Measurements from ENCODE around the gene SNTG2. TPM values are rescaled to one million over a fixed set of nuclear protein-coding genes. Genes with fewer than 3 reads are reported as not detected.

Gene SNTG2
- total and polyA plus RNA-seq, 7 donors = 0.26 to 1.7 (median 0.73) TPM; not detected in 2

GRCh38 chr2:1143129-1143528, 192.5 kb downstream of the SNTG2 start:
- 48 to 86% (median 49%) methylated on average over 1 of the region's 1 CpG for WGBS, 3 donors
- Histone ChIP-seq H3K27me3 (ENCODE audit: insufficient read depth in 3 of 3, low read length in 2 of 3) (peaks cover 0 to 2% (median 0%) of the 10 kb centered on the region in 3 donors), H3K4me3 (no peak overlapping the region), H3K27ac (no peak overlapping the region), H3K4me1 (no peaks in the 10 kb centered on the region), H3K9me3 (no peaks in the 10 kb centered on the region), H3K36me3 (ENCODE audit: insufficient read depth in 1 of 2, low read depth in 1 of 2) (no peaks in the 10 kb centered on the region)
- TF ChIP-seq CTCF (IDR thresholded peaks at IDR 0.05) = no peak
- ATAC-seq = no peak
- intact Hi-C loops (cut with DNase I) = no loop called here
- DNase-seq = no peak

GRCh38 chr2:1147873-1148612, 197.4 kb downstream of the SNTG2 start:
- no peak for TF ChIP-seq CTCF (IDR thresholded peaks at IDR 0.05)
- Histone ChIP-seq H3K27ac (no peak overlapping the region), H3K36me3 (ENCODE audit: insufficient read depth in 1 of 2, low read depth in 1 of 2) (no peaks in the 10 kb centered on the region), H3K9me3 (no peaks in the 10 kb centered on the region), H3K27me3 (ENCODE audit: insufficient read depth in 3 of 3, low read length in 2 of 3) (no peaks in the 10 kb centered on the region), H3K4me3 (no peak overlapping the region), H3K4me1 (no peaks in the 10 kb centered on the region)
- ATAC-seq (no peak), DNase-seq (no peak)
- intact Hi-C loops (cut with DNase I) = no loop called here
- 46 to 50% (median 49%) methylated on average over 5 of the region's 5 CpGs for WGBS, 3 donors

- DNase-seq = no peak
- no peaks in the 10 kb centered on the region for H3K27me3 ChIP-seq (ENCODE audit: insufficient read depth in 3 of 3, low read length in 2 of 3)
- no peak overlapping the region for H3K4me3 ChIP-seq
- ATAC-seq = no peak
- H3K9me3 ChIP-seq = no peaks in the 10 kb centered on the region
- H3K4me1 ChIP-seq = no peaks in the 10 kb centered on the region
- no peaks in the 10 kb centered on the region for H3K36me3 ChIP-seq (ENCODE audit: insufficient read depth in 1 of 2, low read depth in 1 of 2)
- WGBS, 3 donors = 59 to 71% (median 60%) methylated on average over 13 of the region's 13 CpGs
- H3K27ac ChIP-seq = no peak overlapping the region
- intact Hi-C loops (cut with DNase I) = no loop called here
- no peak for TF ChIP-seq CTCF (IDR thresholded peaks at IDR 0.05)
Observed at GRCh38 chr2:1150724-1151511, 200.3 kb downstream of the SNTG2 start.

GRCh38 chr2:1152375-1152774, 201.7 kb downstream of the SNTG2 start:
- H3K27ac ChIP-seq = no peak overlapping the region
- no peaks in the 10 kb centered on the region for H3K36me3 ChIP-seq (ENCODE audit: insufficient read depth in 1 of 2, low read depth in 1 of 2)

More at GRCh38 chr2:1152375-1152774, 201.7 kb downstream of the SNTG2 start:
- Histone ChIP-seq H3K9me3 (no peaks in the 10 kb centered on the region), H3K4me3 (no peak overlapping the region), H3K27me3 (ENCODE audit: insufficient read depth in 3 of 3, low read length in 2 of 3) (no peaks in the 10 kb centered on the region), H3K4me1 (no peaks in the 10 kb centered on the region)
- WGBS, 3 donors = 82 to 84% (median 82%) methylated on average over 7 of the region's 7 CpGs
- no peak for TF ChIP-seq CTCF (IDR thresholded peaks at IDR 0.05)
- no peak for ATAC-seq
- DNase-seq = no peak
- intact Hi-C loops (cut with DNase I) = no loop called here
